B cell (primary cell): ENCODE data around the gene AGTPBP1.

Experiments
- EZH2 ChIP-seq: IDR thresholded peaks from 2 replicates; pipeline ENCODE4 v1.6.1; 2012; ENCODE audit warnings: borderline replicate concordance, low read depth, mild to moderate bottlenecking, moderate library complexity, low read length; ENCODE audit not compliant: insufficient read depth, poor library complexity, severe bottlenecking
- TF ChIP-seq, protein P1 (sequence below): fragments of 200-600 bp; IDR thresholded peaks from one replicate; pipeline ENCODE4 v1.8.0; 2022; ENCODE audit warnings: antibody characterized with exemption, mild to moderate bottlenecking

- TF ChIP-seq, protein P1, sequence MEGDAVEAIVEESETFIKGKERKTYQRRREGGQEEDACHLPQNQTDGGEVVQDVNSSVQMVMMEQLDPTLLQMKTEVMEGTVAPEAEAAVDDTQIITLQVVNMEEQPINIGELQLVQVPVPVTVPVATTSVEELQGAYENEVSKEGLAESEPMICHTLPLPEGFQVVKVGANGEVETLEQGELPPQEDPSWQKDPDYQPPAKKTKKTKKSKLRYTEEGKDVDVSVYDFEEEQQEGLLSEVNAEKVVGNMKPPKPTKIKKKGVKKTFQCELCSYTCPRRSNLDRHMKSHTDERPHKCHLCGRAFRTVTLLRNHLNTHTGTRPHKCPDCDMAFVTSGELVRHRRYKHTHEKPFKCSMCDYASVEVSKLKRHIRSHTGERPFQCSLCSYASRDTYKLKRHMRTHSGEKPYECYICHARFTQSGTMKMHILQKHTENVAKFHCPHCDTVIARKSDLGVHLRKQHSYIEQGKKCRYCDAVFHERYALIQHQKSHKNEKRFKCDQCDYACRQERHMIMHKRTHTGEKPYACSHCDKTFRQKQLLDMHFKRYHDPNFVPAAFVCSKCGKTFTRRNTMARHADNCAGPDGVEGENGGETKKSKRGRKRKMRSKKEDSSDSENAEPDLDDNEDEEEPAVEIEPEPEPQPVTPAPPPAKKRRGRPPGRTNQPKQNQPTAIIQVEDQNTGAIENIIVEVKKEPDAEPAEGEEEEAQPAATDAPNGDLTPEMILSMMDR, result no peak
- no peak for TF ChIP-seq EZH2
Observed at GRCh38 chr9:85528142-85528541, 213.6 kb downstream of the AGTPBP1 start.
